BLaER1 (cell line): Measurements from ENCODE around the gene CFAP410.
"Not testable (repeated sequence)": the region's sequence is repeated elsewhere in the genome, so short reads cannot be mapped to it uniquely, and the experiment has no call there.

Experiments
- H3K27ac ChIP-seq: shearing (Covaris generic); formaldehyde crosslinking; 2 replicates; pipeline ENCODE4 v1.8.1; 2022
- H3K27me3 ChIP-seq: shearing (Covaris generic); formaldehyde crosslinking; 2 replicates; pipeline ENCODE4 v1.8.1; 2022
- H3K36me3 ChIP-seq: shearing (Covaris generic); formaldehyde crosslinking; 2 replicates; pipeline ENCODE4 v1.8.1; 2022
- H3K4me1 ChIP-seq: shearing (Covaris generic); formaldehyde crosslinking; 2 replicates; pipeline ENCODE4 v1.8.1; 2022
- H3K4me2 ChIP-seq: shearing (Covaris generic); formaldehyde crosslinking; 2 replicates; pipeline ENCODE4 v1.8.1; 2022
- H3K4me3 ChIP-seq: shearing (Covaris generic); formaldehyde crosslinking; 2 replicates; pipeline ENCODE4 v1.8.1; 2022
- H3K9ac ChIP-seq: shearing (Covaris generic); formaldehyde crosslinking; 2 replicates; pipeline ENCODE4 v1.8.1; 2022
- H3K9me3 ChIP-seq: shearing (Covaris generic); formaldehyde crosslinking; 2 replicates; pipeline ENCODE4 v1.8.1; 2022
- H4K20me1 ChIP-seq: shearing (Covaris generic); formaldehyde crosslinking; 2 replicates; pipeline ENCODE4 v1.8.1; 2022
- Cebpa-rat ChIP-seq: shearing (Covaris generic); IDR thresholded peaks from 2 replicates; pipeline ENCODE4 v1.8.1; 2022

The CFAP410 gene

DNA sequence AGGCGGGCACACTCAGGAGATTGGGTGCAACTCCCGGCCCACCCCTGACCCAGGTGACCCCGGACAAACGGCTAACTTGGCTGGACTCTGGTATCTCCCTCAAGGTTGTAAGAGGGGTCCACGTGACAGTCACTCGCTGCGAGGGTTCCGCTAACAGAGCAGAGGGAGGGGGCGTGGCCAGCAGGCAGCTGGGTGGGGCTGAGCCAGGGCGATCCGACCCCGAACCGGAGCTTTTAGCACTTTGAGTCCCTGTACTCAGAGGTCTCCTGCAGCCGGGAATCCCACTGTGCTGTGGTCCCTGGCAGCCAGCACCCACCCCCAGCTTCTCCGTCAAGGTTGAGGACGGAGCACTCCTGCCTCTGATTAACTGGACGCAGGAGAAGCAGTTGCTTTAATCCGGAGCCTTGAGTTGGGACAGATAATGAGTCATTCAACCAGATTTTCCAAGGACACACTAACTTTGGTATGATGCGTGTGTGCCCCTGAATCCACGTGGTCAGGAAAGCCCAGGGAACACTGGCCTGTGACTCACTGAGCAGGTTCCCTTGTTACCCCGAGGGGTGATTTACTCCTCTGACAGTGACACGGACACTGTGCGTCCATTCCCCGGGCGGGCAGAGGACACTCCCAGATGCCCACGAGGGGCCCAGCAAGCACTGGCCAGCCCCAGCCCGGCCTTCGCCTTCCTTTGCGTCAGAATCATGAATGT is 31.0 kb upstream of the CFAP410 start:
- TF ChIP-seq Cebpa-rat = no peak
- no peak overlapping the region for H3K9ac ChIP-seq
- no peak overlapping the region for H3K4me2 ChIP-seq
- no peak overlapping the region for H3K27ac ChIP-seq
- no peak overlapping the region for H3K4me3 ChIP-seq
- H3K27me3 ChIP-seq = no peaks in the 10 kb centered on the region
- peaks cover 94% of the 10 kb centered on the region for H3K36me3 ChIP-seq
- H3K9me3 ChIP-seq = peaks cover 18% of the 10 kb centered on the region
- H3K4me1 ChIP-seq = peaks cover 19% of the 10 kb centered on the region
- peaks cover 46% of the 10 kb centered on the region for H4K20me1 ChIP-seq

DNA sequence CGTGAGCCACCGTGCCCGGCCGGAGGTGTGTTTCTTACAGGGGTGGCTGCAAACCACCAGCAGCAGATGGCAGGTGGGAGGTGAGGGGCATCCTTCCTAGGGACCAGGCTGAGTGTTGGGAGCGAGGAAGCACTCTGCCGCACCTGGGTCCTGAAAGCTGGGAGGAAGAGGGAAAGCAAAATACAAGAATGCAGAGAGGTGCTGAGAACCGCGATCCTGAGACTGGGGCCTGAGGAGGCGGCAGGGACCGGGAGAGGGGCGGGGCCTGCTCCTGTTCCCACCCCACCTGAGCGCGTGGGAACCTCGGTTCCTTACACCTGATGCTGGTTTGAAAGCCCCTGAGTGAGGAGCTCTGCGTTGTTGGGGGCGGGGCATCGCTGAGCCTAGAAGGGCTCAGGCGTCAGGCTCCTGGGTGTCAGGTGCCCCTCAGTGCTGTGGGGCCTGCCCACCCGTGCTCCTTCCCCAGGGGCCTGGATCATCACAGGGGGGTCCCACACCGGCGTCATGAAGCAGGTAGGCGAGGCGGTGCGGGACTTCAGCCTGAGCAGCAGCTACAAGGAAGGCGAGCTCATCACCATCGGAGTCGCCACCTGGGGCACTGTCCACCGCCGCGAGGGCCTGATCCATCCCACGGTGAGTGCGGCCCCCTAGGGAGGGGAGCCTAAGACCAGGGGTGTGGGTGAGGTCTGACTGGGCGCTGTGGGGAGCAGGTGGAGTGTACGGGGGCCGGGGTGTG is 29.7 kb upstream of the CFAP410 start:
- peaks cover 8% of the 10 kb centered on the region; the same call in 1 of the 2 replicates for H3K9me3 ChIP-seq
- H4K20me1 ChIP-seq = peaks cover 60% of the 10 kb centered on the region
- H3K27me3 ChIP-seq = no peaks in the 10 kb centered on the region
- peaks cover 15% of the 10 kb centered on the region for H3K4me1 ChIP-seq
- H3K27ac ChIP-seq = no peak overlapping the region
- TF ChIP-seq Cebpa-rat = no peak
- H3K9ac ChIP-seq = no peak overlapping the region
- H3K36me3 ChIP-seq = peaks cover 94% of the 10 kb centered on the region
- H3K4me2 ChIP-seq = no peak overlapping the region
- no peak overlapping the region for H3K4me3 ChIP-seq

DNA sequence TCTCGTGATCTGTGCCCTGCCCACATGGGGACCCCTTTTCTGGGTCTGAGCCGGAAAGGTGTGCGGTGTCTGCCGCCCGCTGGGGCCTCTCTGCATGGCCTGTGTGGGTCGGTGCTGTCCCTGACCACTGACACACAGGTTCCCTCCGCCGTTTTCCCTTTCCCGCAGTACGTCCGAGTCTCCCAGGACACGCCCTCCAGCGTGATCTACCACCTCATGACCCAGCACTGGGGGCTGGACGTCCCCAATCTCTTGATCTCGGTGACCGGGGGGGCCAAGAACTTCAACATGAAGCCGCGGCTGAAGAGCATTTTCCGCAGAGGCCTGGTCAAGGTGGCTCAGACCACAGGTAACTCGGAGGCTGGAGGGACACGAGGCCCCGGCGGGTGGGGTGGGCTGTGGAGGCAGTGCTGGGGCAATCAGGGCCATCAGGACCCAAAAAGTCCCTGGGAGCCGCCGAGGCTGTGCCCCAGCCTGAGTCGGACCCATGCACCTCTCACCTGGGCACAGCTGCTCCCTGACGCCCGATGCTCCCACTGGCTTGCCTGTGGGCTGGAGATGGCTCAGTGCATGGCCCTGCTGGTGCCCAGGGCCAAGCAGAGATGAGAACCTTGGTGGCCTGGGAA is 27.5 kb upstream of the CFAP410 start:
- Histone ChIP-seq H3K27me3 (no peaks in the 10 kb centered on the region), H4K20me1 (peaks cover 59% of the 10 kb centered on the region), H3K4me3 (no peak overlapping the region), H3K36me3 (peaks cover 87% of the 10 kb centered on the region), H3K4me1 (peaks cover 21% of the 10 kb centered on the region), H3K27ac (no peak overlapping the region), H3K9me3 (peaks cover 14% of the 10 kb centered on the region), H3K9ac (no peak overlapping the region), H3K4me2 (no peak overlapping the region)
- TF ChIP-seq Cebpa-rat = no peak

DNA sequence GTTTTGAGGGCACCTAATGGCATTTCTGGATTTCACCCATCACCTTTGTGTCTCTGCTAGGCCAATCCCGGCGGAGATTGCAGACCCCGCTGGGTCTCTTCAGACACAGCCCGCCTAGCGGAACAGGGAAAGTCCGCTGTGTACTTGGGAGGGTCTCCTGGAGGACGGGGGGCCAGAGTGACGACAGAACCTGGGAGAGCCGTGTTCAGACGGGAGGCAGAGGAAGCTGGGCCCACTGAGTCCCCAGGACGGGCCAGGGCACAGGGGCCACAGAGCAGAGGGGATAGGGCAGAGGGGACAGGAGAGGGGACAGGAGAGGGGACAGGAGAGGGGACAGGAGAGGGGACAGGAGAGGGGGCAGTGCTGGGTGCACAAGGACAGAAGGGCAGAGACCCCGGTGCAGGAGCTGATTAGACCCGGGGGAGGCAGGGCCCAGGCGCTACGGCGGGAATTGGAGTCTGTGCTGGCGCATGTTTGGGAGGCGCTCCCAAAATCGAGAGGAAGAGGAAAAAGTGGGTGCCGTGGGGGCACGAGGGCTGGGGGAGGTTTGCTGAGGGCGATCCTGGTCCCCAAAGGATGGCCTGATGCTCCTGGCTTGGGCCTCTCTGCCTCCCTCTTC is 26.9 kb upstream of the CFAP410 start:
- H3K4me3 ChIP-seq = no peak overlapping the region
- peaks cover 14% of the 10 kb centered on the region for H3K9me3 ChIP-seq
- peaks cover 21% of the 10 kb centered on the region for H3K4me1 ChIP-seq
- H4K20me1 ChIP-seq = peaks cover 59% of the 10 kb centered on the region
- H3K9ac ChIP-seq = no peak overlapping the region
- H3K4me2 ChIP-seq = no peak overlapping the region
- H3K27me3 ChIP-seq = no peaks in the 10 kb centered on the region
- H3K36me3 ChIP-seq = peaks cover 83% of the 10 kb centered on the region
- no peak overlapping the region for H3K27ac ChIP-seq
- no peak for TF ChIP-seq Cebpa-rat

DNA sequence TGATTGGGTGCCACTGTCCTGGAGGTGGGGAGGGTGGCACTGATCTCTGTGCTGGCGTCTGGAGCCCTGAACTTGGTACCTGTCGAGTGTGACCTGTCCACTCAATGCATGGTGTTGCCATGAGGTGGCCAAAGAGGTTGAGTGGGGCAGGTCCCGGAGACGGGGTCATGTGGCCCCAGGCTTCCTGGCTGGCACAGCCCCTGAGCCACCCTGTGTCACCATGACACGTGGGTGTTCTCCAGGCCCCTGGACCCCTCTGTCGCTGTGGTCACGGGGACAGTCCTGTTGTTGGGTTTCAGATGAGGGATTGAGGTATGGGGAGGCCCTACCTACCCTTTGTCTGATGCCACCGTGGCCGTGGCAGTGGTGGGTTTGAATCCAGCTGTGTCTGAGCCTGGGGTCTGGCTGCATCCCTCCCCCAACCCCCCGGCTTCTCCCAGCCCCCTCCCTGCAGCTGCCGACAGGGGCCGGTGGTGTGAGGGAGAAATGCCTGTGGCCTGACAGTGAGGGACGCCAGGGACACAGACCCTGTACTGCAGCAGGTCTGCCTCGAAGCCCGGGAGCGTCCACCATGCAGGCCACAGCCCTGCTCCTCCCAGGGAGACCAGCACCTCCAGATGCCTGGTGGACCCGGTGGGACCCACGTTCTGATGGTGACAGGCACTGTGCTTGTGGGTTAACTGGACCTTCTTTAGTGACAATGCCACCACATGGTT is 26.2 kb upstream of the CFAP410 start:
- Histone ChIP-seq H3K27ac (no peak overlapping the region), H3K9me3 (peaks cover 14% of the 10 kb centered on the region), H4K20me1 (peaks cover 53% of the 10 kb centered on the region), H3K36me3 (peaks cover 82% of the 10 kb centered on the region), H3K27me3 (no peaks in the 10 kb centered on the region), H3K4me2 (no peak overlapping the region), H3K4me3 (no peak overlapping the region), H3K4me1 (peaks cover 25% of the 10 kb centered on the region), H3K9ac (no peak overlapping the region)
- TF ChIP-seq Cebpa-rat = no peak

DNA sequence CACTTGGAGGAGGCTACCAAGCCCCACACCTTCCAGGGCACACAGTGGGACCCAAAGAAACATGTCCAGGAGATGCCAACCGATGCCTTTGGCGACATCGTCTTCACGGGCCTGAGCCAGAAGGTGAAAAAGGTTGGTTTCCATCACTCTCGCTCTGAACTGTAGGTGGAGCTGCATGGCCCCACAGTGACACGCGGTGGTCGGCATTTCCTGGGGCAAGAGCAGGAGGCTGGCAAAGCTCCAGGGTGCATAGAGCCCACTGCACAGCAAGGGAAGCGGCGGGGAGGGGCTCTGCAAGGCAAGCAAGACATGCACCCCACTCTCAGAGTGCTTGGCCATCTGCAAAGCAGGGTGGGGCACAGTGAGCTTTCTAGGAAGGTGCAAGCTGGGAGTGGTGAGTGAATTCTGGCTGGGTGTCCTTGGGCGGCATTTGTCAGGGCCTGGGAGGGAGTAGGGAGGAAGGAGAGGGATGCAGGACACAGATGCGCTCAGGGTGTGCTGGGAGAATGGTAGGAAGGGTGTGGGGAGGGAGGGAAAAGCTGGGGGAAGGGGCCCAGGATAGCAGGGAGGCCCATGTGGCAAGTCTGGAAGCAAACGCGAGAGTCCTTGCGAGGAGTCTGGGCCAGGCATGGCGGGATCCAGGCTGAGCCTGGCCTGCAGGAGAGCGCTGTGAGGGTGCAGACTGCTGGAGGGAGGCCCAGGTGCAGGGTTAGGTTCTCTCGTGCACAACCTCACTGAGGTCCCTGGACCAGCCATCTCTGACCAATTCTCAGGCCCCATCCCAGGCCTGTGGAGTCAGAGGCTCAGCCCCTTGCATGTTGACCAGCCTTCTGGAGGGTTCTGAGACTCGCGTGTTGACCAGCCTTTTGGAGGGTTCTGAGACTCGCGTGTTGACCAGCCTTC is 25.2 kb upstream of the CFAP410 start:
- Histone ChIP-seq H3K9me3 (peaks cover 14% of the 10 kb centered on the region), H3K27me3 (no peaks in the 10 kb centered on the region), H3K4me3 (no peak overlapping the region), H3K36me3 (peaks cover 76% of the 10 kb centered on the region), H3K27ac (peak overlapping the region; percentile 74), H3K4me2 (peak overlapping the region; percentile 55), H3K4me1 (peaks cover 35% of the 10 kb centered on the region), H3K9ac (peak overlapping the region; percentile 12; the same call in 1 of the 2 replicates), H4K20me1 (peaks cover 53% of the 10 kb centered on the region)
- TF ChIP-seq Cebpa-rat = no peak

DNA sequence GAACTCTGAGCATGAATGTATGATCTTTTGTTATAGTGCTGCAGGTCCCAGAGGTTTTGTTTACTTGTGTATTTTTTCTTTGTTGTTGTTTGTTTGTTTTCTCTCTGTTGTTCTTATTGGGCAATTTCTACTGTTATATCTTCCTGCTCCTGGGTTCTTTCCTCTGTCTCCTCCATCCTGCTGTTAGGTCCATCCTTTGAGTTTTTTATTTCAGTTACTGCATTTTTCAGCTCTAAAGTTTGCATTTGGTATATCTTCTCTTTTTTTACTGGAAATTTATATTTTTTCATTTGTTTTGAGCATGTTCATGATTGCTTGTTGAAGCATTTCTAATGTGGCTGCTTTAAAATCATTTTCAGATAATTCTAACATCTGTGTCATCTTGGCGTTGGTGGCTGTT is 24.1 kb upstream of the CFAP410 start:
- no peak overlapping the region for H3K4me3 ChIP-seq
- H3K27me3 ChIP-seq = no peaks in the 10 kb centered on the region
- H3K9me3 ChIP-seq = peaks cover 21% of the 10 kb centered on the region
- H3K36me3 ChIP-seq = peaks cover 78% of the 10 kb centered on the region
- peaks cover 38% of the 10 kb centered on the region for H3K4me1 ChIP-seq
- no peak overlapping the region for H3K9ac ChIP-seq
- no peak for TF ChIP-seq Cebpa-rat
- H3K4me2 ChIP-seq = peak overlapping the region; percentile 55; the same call in 1 of the 2 replicates
- peak overlapping the region; percentile 74; the same call in 1 of the 2 replicates for H3K27ac ChIP-seq
- peaks cover 46% of the 10 kb centered on the region for H4K20me1 ChIP-seq

DNA sequence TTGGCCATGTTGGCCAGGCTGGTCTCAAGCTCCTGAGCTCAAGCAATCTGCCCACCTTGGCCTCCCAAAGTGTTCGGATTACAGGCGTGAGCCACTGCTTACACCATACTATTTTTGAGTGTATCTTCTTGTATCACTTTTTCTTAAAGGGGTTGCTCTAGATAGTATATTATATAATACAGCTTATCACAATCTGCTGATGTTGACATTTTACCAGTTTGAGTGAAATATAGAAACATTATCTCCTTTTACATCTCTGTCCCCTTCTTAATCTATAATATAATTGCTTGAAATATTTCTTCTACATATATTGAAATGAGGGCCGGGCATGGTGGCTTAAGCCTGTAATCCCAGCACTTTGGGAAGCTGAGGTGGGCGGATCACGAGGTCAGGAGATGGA is 22.7 kb upstream of the CFAP410 start:
- not testable (repeated sequence) for H3K27ac ChIP-seq, H3K4me3 ChIP-seq, H3K4me2 ChIP-seq, H3K27me3 ChIP-seq, H3K9ac ChIP-seq
- Histone ChIP-seq H4K20me1 (peaks cover 32% of the 10 kb centered on the region), H3K9me3 (peaks cover 30% of the 10 kb centered on the region), H3K36me3 (peaks cover 78% of the 10 kb centered on the region), H3K4me1 (peaks cover 45% of the 10 kb centered on the region)
